ENCODE measurements around the gene BACH2.

Gene BACH2

DNA sequence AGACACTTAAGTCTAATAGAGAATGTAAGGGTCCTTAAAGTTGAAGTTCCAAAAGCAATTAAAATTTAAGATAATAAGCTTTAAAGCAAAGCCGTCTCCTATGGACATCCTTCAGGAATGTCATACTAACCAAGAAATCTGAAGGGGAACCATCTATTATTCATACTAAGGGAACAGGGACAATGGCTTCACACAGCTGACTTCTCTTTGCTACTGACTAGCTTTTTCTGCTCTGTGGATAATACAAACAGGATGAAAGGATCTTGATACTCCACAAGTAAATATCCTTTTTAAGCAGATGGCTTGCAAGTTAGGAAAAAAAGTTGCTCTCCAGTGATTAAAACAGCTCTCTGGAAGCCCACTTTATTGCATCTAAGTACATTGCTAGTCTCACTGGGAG lies 178.6 kb downstream of the BACH2 start:
- no peak for TF ChIP-seq TAF1 (IDR thresholded peaks at IDR 0.05; ENCODE audit: borderline replicate concordance, insufficient read depth, low read length)
- TF ChIP-seq, protein P1, sequence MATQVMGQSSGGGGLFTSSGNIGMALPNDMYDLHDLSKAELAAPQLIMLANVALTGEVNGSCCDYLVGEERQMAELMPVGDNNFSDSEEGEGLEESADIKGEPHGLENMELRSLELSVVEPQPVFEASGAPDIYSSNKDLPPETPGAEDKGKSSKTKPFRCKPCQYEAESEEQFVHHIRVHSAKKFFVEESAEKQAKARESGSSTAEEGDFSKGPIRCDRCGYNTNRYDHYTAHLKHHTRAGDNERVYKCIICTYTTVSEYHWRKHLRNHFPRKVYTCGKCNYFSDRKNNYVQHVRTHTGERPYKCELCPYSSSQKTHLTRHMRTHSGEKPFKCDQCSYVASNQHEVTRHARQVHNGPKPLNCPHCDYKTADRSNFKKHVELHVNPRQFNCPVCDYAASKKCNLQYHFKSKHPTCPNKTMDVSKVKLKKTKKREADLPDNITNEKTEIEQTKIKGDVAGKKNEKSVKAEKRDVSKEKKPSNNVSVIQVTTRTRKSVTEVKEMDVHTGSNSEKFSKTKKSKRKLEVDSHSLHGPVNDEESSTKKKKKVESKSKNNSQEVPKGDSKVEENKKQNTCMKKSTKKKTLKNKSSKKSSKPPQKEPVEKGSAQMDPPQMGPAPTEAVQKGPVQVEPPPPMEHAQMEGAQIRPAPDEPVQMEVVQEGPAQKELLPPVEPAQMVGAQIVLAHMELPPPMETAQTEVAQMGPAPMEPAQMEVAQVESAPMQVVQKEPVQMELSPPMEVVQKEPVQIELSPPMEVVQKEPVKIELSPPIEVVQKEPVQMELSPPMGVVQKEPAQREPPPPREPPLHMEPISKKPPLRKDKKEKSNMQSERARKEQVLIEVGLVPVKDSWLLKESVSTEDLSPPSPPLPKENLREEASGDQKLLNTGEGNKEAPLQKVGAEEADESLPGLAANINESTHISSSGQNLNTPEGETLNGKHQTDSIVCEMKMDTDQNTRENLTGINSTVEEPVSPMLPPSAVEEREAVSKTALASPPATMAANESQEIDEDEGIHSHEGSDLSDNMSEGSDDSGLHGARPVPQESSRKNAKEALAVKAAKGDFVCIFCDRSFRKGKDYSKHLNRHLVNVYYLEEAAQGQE (IDR thresholded peaks at IDR 0.05; ENCODE audit: insufficient read depth in 1 of 2, low read depth in 2 of 2, low read length in 2 of 2): no peak
- TF ChIP-seq FOXP2 (optimal IDR thresholded peaks at IDR 0.05; ENCODE audit: borderline replicate concordance, extremely low read depth, extremely low read length, insufficient read depth): no peak
- TF ChIP-seq POLR2AphosphoS5 (IDR thresholded peaks at IDR 0.05; ENCODE audit: low read depth, low read length): no peak
- no peak for TF ChIP-seq SIN3A (IDR thresholded peaks at IDR 0.05; ENCODE audit: borderline replicate concordance, insufficient read depth, low read length)

DNA sequence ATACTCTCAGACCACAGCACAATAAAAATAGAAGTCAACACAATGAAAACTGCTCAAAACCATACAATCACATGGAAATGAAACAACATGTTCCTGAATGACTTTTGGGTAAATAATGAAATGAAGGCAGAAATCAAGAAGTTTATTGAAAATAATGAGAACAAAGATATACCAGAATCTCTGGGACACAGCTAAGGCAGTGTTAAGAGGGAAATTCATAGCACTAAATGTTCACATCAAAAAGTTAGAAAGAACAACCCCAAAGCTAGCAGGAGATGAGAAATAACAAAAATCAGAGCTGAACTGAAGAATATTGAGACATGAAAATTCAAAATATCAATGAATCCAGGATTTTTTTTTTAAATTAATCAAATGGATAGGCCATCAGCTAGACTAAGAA lies 183.3 kb downstream of the BACH2 start:
- no peak for TF ChIP-seq FOXP2 (optimal IDR thresholded peaks at IDR 0.05; ENCODE audit: borderline replicate concordance, extremely low read depth, extremely low read length, insufficient read depth)
- no peak for TF ChIP-seq SIN3A (IDR thresholded peaks at IDR 0.05; ENCODE audit: borderline replicate concordance, insufficient read depth, low read length)
- TF ChIP-seq, protein P1 (IDR thresholded peaks at IDR 0.05; ENCODE audit: insufficient read depth in 1 of 2, low read depth in 2 of 2, low read length in 2 of 2): no peak
- no peak for TF ChIP-seq TAF1 (IDR thresholded peaks at IDR 0.05; ENCODE audit: borderline replicate concordance, insufficient read depth, low read length)
- TF ChIP-seq POLR2AphosphoS5 (IDR thresholded peaks at IDR 0.05; ENCODE audit: low read depth, low read length): no peak

DNA sequence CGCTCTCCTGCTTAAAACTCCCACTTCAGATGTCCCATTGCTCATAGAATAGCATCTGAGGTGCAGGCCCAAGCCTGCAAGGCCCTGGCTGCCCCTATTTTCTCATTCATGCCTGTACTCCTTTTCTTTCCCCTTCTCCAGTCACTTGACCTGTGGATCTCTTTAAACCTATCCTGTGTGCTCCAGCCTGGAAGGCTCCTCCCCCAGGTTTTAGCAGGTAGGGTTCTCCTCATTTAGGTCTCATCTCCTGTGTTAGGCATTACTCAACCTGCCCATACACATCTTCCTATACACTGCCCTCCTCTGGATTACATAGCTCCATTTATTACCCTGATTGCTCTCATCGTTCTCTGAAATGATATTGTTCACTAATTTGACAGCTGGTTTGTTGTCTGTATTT lies 185.3 kb downstream of the BACH2 start:
- TF ChIP-seq POLR2AphosphoS5 (IDR thresholded peaks at IDR 0.05; ENCODE audit: low read depth, low read length) (no peak), SIN3A (IDR thresholded peaks at IDR 0.05; ENCODE audit: borderline replicate concordance, insufficient read depth, low read length) (no peak), FOXP2 (optimal IDR thresholded peaks at IDR 0.05; ENCODE audit: borderline replicate concordance, extremely low read depth, extremely low read length, insufficient read depth) (no peak), TAF1 (IDR thresholded peaks at IDR 0.05; ENCODE audit: borderline replicate concordance, insufficient read depth, low read length) (no peak)
- TF ChIP-seq, protein P1 (IDR thresholded peaks at IDR 0.05; ENCODE audit: insufficient read depth in 1 of 2, low read depth in 2 of 2, low read length in 2 of 2): no peak

DNA sequence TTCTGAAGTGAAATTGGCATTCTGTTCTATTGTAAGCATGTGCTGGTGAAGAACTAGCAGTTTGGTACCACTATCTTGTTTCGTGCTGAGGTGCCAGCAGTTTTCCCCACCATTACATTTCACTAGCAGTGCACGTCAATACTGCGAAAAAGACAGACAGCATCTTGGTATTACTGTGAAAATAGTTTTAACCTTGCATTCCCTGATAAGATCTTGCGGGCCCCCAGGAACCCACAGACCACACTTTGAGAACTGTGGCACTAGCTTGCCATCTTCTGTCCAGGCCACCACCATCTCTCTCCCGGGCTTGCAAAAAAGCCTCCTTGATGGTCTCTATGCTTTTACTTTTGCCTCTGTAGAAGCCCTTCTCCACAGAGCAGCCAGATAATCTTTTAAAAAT lies 185.7 kb downstream of the BACH2 start:
- TF ChIP-seq TAF1 (IDR thresholded peaks at IDR 0.05; ENCODE audit: borderline replicate concordance, insufficient read depth, low read length): no peak
- no peak for TF ChIP-seq POLR2AphosphoS5 (IDR thresholded peaks at IDR 0.05; ENCODE audit: low read depth, low read length)
- TF ChIP-seq FOXP2 (optimal IDR thresholded peaks at IDR 0.05; ENCODE audit: borderline replicate concordance, extremely low read depth, extremely low read length, insufficient read depth): no peak
- TF ChIP-seq, protein P1 (IDR thresholded peaks at IDR 0.05; ENCODE audit: insufficient read depth in 1 of 2, low read depth in 2 of 2, low read length in 2 of 2): no peak
- no peak for TF ChIP-seq SIN3A (IDR thresholded peaks at IDR 0.05; ENCODE audit: borderline replicate concordance, insufficient read depth, low read length)

DNA sequence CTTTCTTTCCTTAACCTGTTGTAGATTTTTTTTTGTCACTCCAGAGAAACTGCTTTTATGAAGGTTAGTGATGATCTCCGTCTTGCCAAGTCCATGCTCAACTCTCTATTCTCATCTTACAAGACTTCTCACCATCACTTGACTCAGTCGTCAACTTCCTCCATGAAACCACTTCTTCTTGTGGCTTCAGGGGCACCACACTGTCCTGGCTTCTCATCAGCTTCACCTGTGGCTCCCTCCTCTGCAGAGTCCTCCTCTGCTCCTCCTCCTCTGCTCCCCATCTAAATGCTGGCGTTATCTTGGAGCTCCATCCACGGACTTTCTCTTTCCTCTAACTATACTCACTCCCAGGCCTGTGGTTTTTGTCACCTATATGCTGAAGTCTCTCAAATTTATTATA lies 187.5 kb downstream of the BACH2 start:
- TF ChIP-seq SIN3A (IDR thresholded peaks at IDR 0.05; ENCODE audit: borderline replicate concordance, insufficient read depth, low read length) (no peak), POLR2AphosphoS5 (IDR thresholded peaks at IDR 0.05; ENCODE audit: low read depth, low read length) (no peak), FOXP2 (optimal IDR thresholded peaks at IDR 0.05; ENCODE audit: borderline replicate concordance, extremely low read depth, extremely low read length, insufficient read depth) (no peak), TAF1 (IDR thresholded peaks at IDR 0.05; ENCODE audit: borderline replicate concordance, insufficient read depth, low read length) (no peak)
- TF ChIP-seq, protein P1 (IDR thresholded peaks at IDR 0.05; ENCODE audit: insufficient read depth in 1 of 2, low read depth in 2 of 2, low read length in 2 of 2): no peak

Data from PFSK-1 (cell line).